IMR-90 (cell line): Measurements from ENCODE around the gene NR2F1. TPM values are rescaled to one million over a fixed set of nuclear protein-coding genes. Genes with fewer than 3 reads are reported as not detected.

ENCODE experiments used
- ATAC-seq: fragments of 200-7000 bp; cut with Tn5 transposase; 2 replicates; pipeline ENCODE4 v1.9.1; 2020; ENCODE audit warnings: low read depth, mild to moderate bottlenecking, moderate library complexity
- BruUV-seq: library from RNA; stranded (reverse); fragments of 400-500 nt; replicated peaks from 2 replicates; lab custom pipeline; 2021; lab: Mats Ljungman, UMichigan
- CTCF ChIA-PET: fragments of 300-600 bp; formaldehyde crosslinking; extraction: SDS; loops from one replicate; lab custom pipeline; 2021; ENCODE audit warnings: antibody characterized with exemption; lab: Yijun Ruan, JAX
- POLR2A ChIA-PET: fragments of 300-600 bp; sonication (Branson Sonifier 250); formaldehyde crosslinking; loops from one replicate; lab custom pipeline; 2022; ENCODE audit warnings: antibody characterized with exemption; ENCODE audit not compliant: unreplicated experiment; lab: Charles Lee
- DNase-seq: peaks from one replicate; pipeline ENCODE4 v3.0.0; 2013
- H2AFZ ChIP-seq: replicated peaks from 2 replicates; pipeline ENCODE3; 2013; ENCODE audit warnings: low read length, mild to moderate bottlenecking; ENCODE audit not compliant: poor library complexity
- H2AK5ac ChIP-seq: 2 replicates; pipeline ENCODE4 v1.6.1; 2013; ENCODE audit warnings: low read depth, low read length, inconsistent platforms
- H2AK9ac ChIP-seq: replicated peaks from 2 replicates; pipeline ENCODE3; 2013; ENCODE audit warnings: mild to moderate bottlenecking, low read depth, low read length, moderate library complexity; ENCODE audit not compliant: poor library complexity
- H2BK120ac ChIP-seq: 2 replicates; pipeline ENCODE4 v1.6.1; 2013; ENCODE audit warnings: low read depth, low read length, inconsistent platforms
- H2BK15ac ChIP-seq: 3 replicates; pipeline ENCODE4 v1.6.1; 2013; ENCODE audit warnings: low read depth, low read length, inconsistent platforms
- H2BK20ac ChIP-seq: 2 replicates; pipeline ENCODE4 v1.6.1; 2013; ENCODE audit warnings: low read depth, mild to moderate bottlenecking, inconsistent platforms, low read length, moderate library complexity
- H2BK5ac ChIP-seq: 2 replicates; pipeline ENCODE4 v1.6.1; 2013; ENCODE audit warnings: mild to moderate bottlenecking, low read depth, low read length, inconsistent platforms; ENCODE audit not compliant: poor library complexity, severe bottlenecking
- H3K14ac ChIP-seq: replicated peaks from 2 replicates; pipeline ENCODE4 v1.6.1; 2013; ENCODE audit warnings: low read depth, low read length, inconsistent platforms
- H3K18ac ChIP-seq: 2 replicates; pipeline ENCODE4 v1.6.1; 2013; ENCODE audit warnings: low read depth, low read length, control low read depth
- H3K23ac ChIP-seq: 2 replicates; pipeline ENCODE4 v1.6.1; 2013; ENCODE audit warnings: low read depth, low read length, inconsistent platforms
- H3K27ac ChIP-seq: 2 replicates; pipeline ENCODE4 v1.5.1; 2013; ENCODE audit warnings: mild to moderate bottlenecking, control low read depth, low read length; ENCODE audit not compliant: insufficient read depth
- H3K27me3 ChIP-seq: 2 replicates; pipeline ENCODE4 v1.6.1; 2013; ENCODE audit warnings: low read length; ENCODE audit not compliant: control insufficient read depth, insufficient read depth
- H3K36me3 ChIP-seq: 2 replicates; pipeline ENCODE4 v1.6.1; 2013; ENCODE audit warnings: low read length, mixed read lengths; ENCODE audit not compliant: control insufficient read depth, insufficient read depth
- H3K4ac ChIP-seq: 2 replicates; pipeline ENCODE4 v1.6.1; 2013; ENCODE audit warnings: low read depth, low read length, inconsistent platforms
- H3K4me1 ChIP-seq: 2 replicates; pipeline ENCODE4 v1.6.1; 2013; ENCODE audit warnings: low read length, mixed read lengths; ENCODE audit not compliant: control insufficient read depth, insufficient read depth
- H3K4me2 ChIP-seq: 2 replicates; pipeline ENCODE4 v1.6.1; 2013; ENCODE audit warnings: low read depth, mild to moderate bottlenecking, control low read depth, low read length, moderate library complexity
- H3K4me3 ChIP-seq: 2 replicates; pipeline ENCODE4 v1.5.1; 2013; ENCODE audit warnings: low read depth, mild to moderate bottlenecking, control low read depth, low read length, moderate library complexity; ENCODE audit not compliant: insufficient read depth
- H3K56ac ChIP-seq: 2 replicates; pipeline ENCODE4 v1.6.1; 2013; ENCODE audit warnings: low read length, inconsistent platforms; ENCODE audit not compliant: insufficient read depth; ENCODE audit errors: extremely low read depth
- H3K79me1 ChIP-seq, 2 experiments: 2 replicates each; pipeline ENCODE4 v1.6.1; 2013; ENCODE audit warnings: low read length in 2 of 2, inconsistent platforms in 1 of 2, low read depth in 1 of 2
- H3K9ac ChIP-seq: 2 replicates; pipeline ENCODE4 v1.6.1; 2013; ENCODE audit warnings: low read depth, low read length, control low read depth
- H3K9me1 ChIP-seq: 2 replicates; pipeline ENCODE4 v1.6.1; 2013; ENCODE audit warnings: low read length, inconsistent platforms; ENCODE audit not compliant: insufficient read depth
- H3K9me3 ChIP-seq: 2 replicates; pipeline ENCODE4 v1.6.1; 2013; ENCODE audit warnings: low read length; ENCODE audit not compliant: control insufficient read depth, insufficient read depth
- H4K20me1 ChIP-seq: 2 replicates; pipeline ENCODE4 v1.6.1; 2013; ENCODE audit warnings: low read length, inconsistent platforms; ENCODE audit not compliant: insufficient read depth
- H4K5ac ChIP-seq: 2 replicates; pipeline ENCODE4 v1.6.1; 2013; ENCODE audit warnings: mild to moderate bottlenecking, low read depth, low read length, control low read depth
- H4K8ac ChIP-seq, 2 experiments: 2 replicates each; pipeline ENCODE4 v1.6.1; 2013; ENCODE audit warnings: low read depth in 2 of 2, low read length in 2 of 2, control low read depth in 1 of 2, inconsistent platforms in 1 of 2
- H4K91ac ChIP-seq: 2 replicates; pipeline ENCODE4 v1.6.1; 2013; ENCODE audit warnings: low read depth, low read length, inconsistent platforms; ENCODE audit not compliant: insufficient read depth
- BHLHE40 ChIP-seq: fragments of 150-350 bp; IDR thresholded peaks from 2 replicates; pipeline ENCODE4 v1.6.1; 2016; ENCODE audit warnings: mild to moderate bottlenecking, low read depth, low read length
- CEBPB ChIP-seq: IDR thresholded peaks from 2 replicates; pipeline ENCODE4 v1.6.1; 2012; ENCODE audit warnings: low read depth, low read length, improper control_type of control experiment
- CHD1 ChIP-seq: IDR thresholded peaks from 2 replicates; pipeline ENCODE4 v1.6.1; 2012; ENCODE audit warnings: low read depth, low read length, improper control_type of control experiment
- CTCF ChIP-seq: conservative IDR thresholded peaks from 2 replicates; pipeline ENCODE4 v1.5.1; 2012; ENCODE audit warnings: mild to moderate bottlenecking, low read depth, low read length, improper control_type of control experiment
- FOS ChIP-seq: fragments of 150-350 bp; IDR thresholded peaks from 2 replicates; pipeline ENCODE4 v1.6.1; 2016; ENCODE audit warnings: low read depth, low read length
- POLR2A ChIP-seq: IDR thresholded peaks from 2 replicates; pipeline ENCODE4 v1.6.1; 2012; ENCODE audit warnings: mild to moderate bottlenecking, low read depth, low read length
- RAD21 ChIP-seq: IDR thresholded peaks from 2 replicates; pipeline ENCODE4 v1.6.1; 2012; ENCODE audit warnings: low read length, improper control_type of control experiment
- RFX5 ChIP-seq: IDR thresholded peaks from 2 replicates; pipeline ENCODE4 v1.8.0; 2012; ENCODE audit warnings: low read depth, mild to moderate bottlenecking, low read length, moderate library complexity
- SMC3 ChIP-seq: fragments of 150-350 bp; IDR thresholded peaks from 2 replicates; pipeline ENCODE4 v1.6.1; 2016; ENCODE audit warnings: low read depth, mild to moderate bottlenecking, antibody characterized with exemption, low read length, moderate library complexity
- WGBS, 2 experiments: methylation state at CpG; one replicate each; pipeline versions ENCODE4 v1.1.5 to v1.1.7; 2013; ENCODE audit warnings: missing lambda C conversion rate in 2 of 2; ENCODE audit not compliant: insufficient read length in 1 of 2; ENCODE audit errors: extremely low coverage in 2 of 2; 5-methylcytosine and 5-hydroxymethylcytosine counted together
- dilution Hi-C: fragments of 300-500 bp; cut with HindIII; formaldehyde crosslinking; loops from one replicate; pipeline ENCODE4 v1.14.3; 2018; ENCODE audit warnings: low sequenced_read_pairs; ENCODE audit not compliant: unreplicated experiment
- in situ Hi-C: fragments of 300-500 bp; cut with MboI; formaldehyde crosslinking; loops from 3 replicates; pipeline ENCODE4 v1.14.3; 2019; ENCODE audit warnings: low sequenced_read_pairs, inconsistent platforms, mixed read lengths
- intact Hi-C: fragments of 100-400 bp; cut with micrococcal nuclease; formaldehyde crosslinking; loops from 2 replicates; pipeline ENCODE4 v1.10.0; 2022
- polyA plus RNA-seq, 3 experiments: library from polyadenylated mRNA; depleted of rRNA; stranded (reverse); fragments of >200 nt; gene quantifications; 2 replicates each; pipeline ENCODE4 v1.2.3, GENCODE V29; 2012; ENCODE audit warnings: low replicate concordance in 1 of 3
- total RNA-seq: library from RNA; depleted of rRNA; stranded (reverse); fragments of >200 nt; gene quantifications from 2 replicates; pipeline ENCODE4 v1.2.3, GENCODE V29; 2012

The NR2F1 gene
- total and polyA plus RNA-seq, 2 of the 4 experiments (the other 2 are of a cell fraction) = 19.0 to 160 TPM

- TF ChIP-seq CHD1 (no peak), FOS (no peak)
Observed at GRCh38 chr5:93584596-93585040, 1.6 kb downstream of the NR2F1 start (continued).

- H2BK5ac ChIP-seq = peak overlapping the region; percentile 99
- peaks cover 31% of the 10 kb centered on the region for H3K36me3 ChIP-seq
- H3K9ac ChIP-seq = peak overlapping the region; percentile 100
- H4K8ac ChIP-seq = peak overlapping the region; percentile 59 to 80
- peaks cover 2% of the 10 kb centered on the region; the same call in 1 of the 2 replicates for H4K20me1 ChIP-seq
- H3K27ac ChIP-seq = peak overlapping the region; percentile 100
- H3K27me3 ChIP-seq = no peaks in the 10 kb centered on the region
- peak overlapping the region; percentile 89 for H3K56ac ChIP-seq
- H3K9me1 ChIP-seq = no peaks in the 10 kb centered on the region
- intact Hi-C loops (loop anchor here (5.0 to 10.0 kb wide), 4 partner anchors 520 to 1267 kb away; no protein-coding TSS in a partner anchor), dilution Hi-C loops (no loop called here), in situ Hi-C loops (loop anchor here (10.0 to 25.0 kb wide), 4 partner anchors 330 to 1273 kb away; no protein-coding TSS in a partner anchor)
- H2BK20ac ChIP-seq = peak overlapping the region; percentile 81
- ATAC-seq (no peak), DNase-seq (no peak)
- POLR2A ChIA-PET = interaction anchor here (0.5 to 0.7 kb wide), 3 partner anchors 477 to 1294 kb away, joined by 5 to 7 read pairs (median 6); no protein-coding TSS in a partner anchor
- peaks cover 4% of the 10 kb centered on the region for H3K4me1 ChIP-seq
- peak overlapping the region; percentile 87 for H2BK120ac ChIP-seq
- H3K4me3 ChIP-seq = peak overlapping the region; percentile 99
- peak overlapping the region; percentile 90 for H3K4me2 ChIP-seq
- CTCF ChIA-PET = no interaction called here
- peak overlapping the region; percentile 78 for H2AK5ac ChIP-seq
- H3K23ac ChIP-seq = peak overlapping the region; percentile 98
- H3K9me3 ChIP-seq = no peaks in the 10 kb centered on the region
- H4K91ac ChIP-seq = peak overlapping the region; percentile 96
- peak overlapping the region; percentile 99 for H3K14ac ChIP-seq
- H3K18ac ChIP-seq = peak overlapping the region; percentile 99
- peak overlapping the region; percentile 97 for H3K4ac ChIP-seq
- 0 out of 3 replicates have a peak overlapping the region, but pooled peaks have one; percentile 38 for H2BK15ac ChIP-seq
- peaks cover 0 to 9% of the 10 kb centered on the region in 2 experiments; a peak in 2 of 4 replicates for H3K79me1 ChIP-seq
- BruUV-seq = no TSS peak
- H4K5ac ChIP-seq = peak overlapping the region; percentile 88
- peak overlapping the region; percentile 59 for H2AK9ac ChIP-seq
- peak overlapping the region; percentile 68 for H2AFZ ChIP-seq
- WGBS, 2 experiments = 1% methylated on average over 20 of the region's 70 CpGs; no CpG with 5 or more reads in 1 of the 2 experiments
- TF ChIP-seq CHD1 (peak; percentile 72; the same call in 1 of the 2 replicates), RFX5 (no peak), CTCF (no peak), RAD21 (no peak), SMC3 (no peak), BHLHE40 (no peak), CEBPB (no peak), POLR2A (no peak)
Observed at GRCh38 chr5:93585041-93585766, 2.2 kb downstream of the NR2F1 start.
